H9 (cell line): ENCODE data around the gene AGK. TPM values are rescaled to one million over a fixed set of nuclear protein-coding genes. Genes with fewer than 3 reads are reported as not detected.

Source experiments
- DNase-seq: peaks from one replicate; pipeline ENCODE4 v3.0.0-alpha.2; 2017
- H2AFZ ChIP-seq: one replicate; pipeline ENCODE4 v1.6.1; 2013; ENCODE audit warnings: mild to moderate bottlenecking, low read length, control low read depth, moderate library complexity
- H2AK5ac ChIP-seq: 2 replicates; pipeline ENCODE4 v1.6.1; 2013; ENCODE audit warnings: low read length, control low read depth, mixed read lengths; ENCODE audit not compliant: insufficient read length
- H2BK120ac ChIP-seq: one replicate; pipeline ENCODE4 v1.6.1; 2013; ENCODE audit warnings: low read depth, mild to moderate bottlenecking, low read length, control low read depth, inconsistent platforms; ENCODE audit not compliant: poor library complexity, severe bottlenecking
- H2BK12ac ChIP-seq: 2 replicates; pipeline ENCODE4 v1.6.1; 2013; ENCODE audit warnings: low read length, control low read depth, mixed read lengths, low read depth; ENCODE audit not compliant: insufficient read length
- H2BK15ac ChIP-seq: 2 replicates; pipeline ENCODE4 v1.6.1; 2013; ENCODE audit warnings: low read depth, low read length, control low read depth
- H2BK20ac ChIP-seq: one replicate; pipeline ENCODE4 v1.6.1; 2013; ENCODE audit warnings: low read depth, mild to moderate bottlenecking, low read length, control low read depth, inconsistent platforms; ENCODE audit not compliant: poor library complexity, severe bottlenecking
- H2BK5ac ChIP-seq: 2 replicates; pipeline ENCODE4 v1.6.1; 2013; ENCODE audit warnings: low read length, control low read depth, mixed read lengths; ENCODE audit not compliant: insufficient read length
- H3K14ac ChIP-seq: 2 replicates; pipeline ENCODE4 v1.6.1; 2013; ENCODE audit warnings: low read length, control low read depth; ENCODE audit not compliant: insufficient read depth
- H3K18ac ChIP-seq: 2 replicates; pipeline ENCODE4 v1.6.1; 2013; ENCODE audit warnings: low read depth, mild to moderate bottlenecking, mixed read lengths, low read length, control low read depth; ENCODE audit not compliant: insufficient read length
- H3K23ac ChIP-seq: 2 replicates; pipeline ENCODE4 v1.6.1; 2013; ENCODE audit warnings: low read length, control low read depth, mixed read lengths, low read depth; ENCODE audit not compliant: insufficient read length
- H3K23me2 ChIP-seq: 2 replicates; pipeline ENCODE4 v1.6.1; 2013; ENCODE audit warnings: low read depth, mild to moderate bottlenecking, mixed read lengths, low read length, control low read depth; ENCODE audit not compliant: insufficient read length, poor library complexity, severe bottlenecking
- H3K27ac ChIP-seq: 2 replicates; pipeline ENCODE4 v1.5.1; 2013; ENCODE audit warnings: low read length, control low read depth, mixed read lengths, low read depth; ENCODE audit not compliant: insufficient read length
- H3K27me3 ChIP-seq: 2 replicates; pipeline ENCODE4 v1.6.1; 2013; ENCODE audit warnings: low read length, control low read depth, inconsistent platforms; ENCODE audit not compliant: insufficient read depth
- H3K4ac ChIP-seq: 2 replicates; pipeline ENCODE4 v1.6.1; 2013; ENCODE audit warnings: low read depth, mild to moderate bottlenecking, control low read depth, inconsistent platforms, low read length, moderate library complexity
- H3K4me1 ChIP-seq: 2 replicates; pipeline ENCODE4 v1.6.1; 2013; ENCODE audit warnings: low read length, control low read depth, inconsistent platforms; ENCODE audit not compliant: insufficient read depth
- H3K4me2 ChIP-seq: 2 replicates; pipeline ENCODE4 v1.6.1; 2013; ENCODE audit warnings: low read length, control low read depth, mixed read lengths; ENCODE audit not compliant: insufficient read length, insufficient read depth
- H3K56ac ChIP-seq: 2 replicates; pipeline ENCODE4 v1.6.1; 2013; ENCODE audit warnings: low read depth, mild to moderate bottlenecking, mixed read lengths, low read length, control low read depth; ENCODE audit not compliant: insufficient read length
- H3K79me1 ChIP-seq: 2 replicates; pipeline ENCODE4 v1.6.1; 2013; ENCODE audit warnings: low read depth, mild to moderate bottlenecking, moderate library complexity, low read length, control low read depth, inconsistent platforms; ENCODE audit not compliant: insufficient read depth, poor library complexity, severe bottlenecking
- H3K79me2 ChIP-seq: 2 replicates; pipeline ENCODE4 v1.6.1; 2013; ENCODE audit warnings: low read length, control low read depth, inconsistent platforms; ENCODE audit not compliant: insufficient read depth
- H3K9ac ChIP-seq: 2 replicates; pipeline ENCODE4 v1.6.1; 2013; ENCODE audit warnings: low read length, control low read depth, mixed read lengths; ENCODE audit not compliant: insufficient read length; ENCODE audit errors: extremely low read depth
- H3K9me3 ChIP-seq: one replicate; pipeline ENCODE4 v1.6.1; 2013; ENCODE audit warnings: low read depth, low read length, inconsistent platforms; ENCODE audit not compliant: control insufficient read depth
- H3T11ph ChIP-seq: one replicate; pipeline ENCODE4 v1.6.1; 2013; ENCODE audit warnings: mild to moderate bottlenecking, low read length, control low read depth, inconsistent platforms
- H4K20me1 ChIP-seq: one replicate; pipeline ENCODE4 v1.6.1; 2013; ENCODE audit not compliant: control insufficient read depth, insufficient read length, insufficient read depth
- H4K5ac ChIP-seq: 2 replicates; pipeline ENCODE4 v1.6.1; 2013; ENCODE audit warnings: low read depth, mild to moderate bottlenecking, mixed read lengths, low read length, control low read depth; ENCODE audit not compliant: insufficient read length
- H4K8ac ChIP-seq: replicated peaks from 2 replicates; pipeline ENCODE4 v1.6.1; 2013; ENCODE audit warnings: low read length, control low read depth, mixed read lengths, low read depth; ENCODE audit not compliant: insufficient read length
- H4K91ac ChIP-seq: 2 replicates; pipeline ENCODE4 v1.6.1; 2013; ENCODE audit warnings: low read depth, mild to moderate bottlenecking, moderate library complexity, mixed read lengths, low read length, control low read depth; ENCODE audit not compliant: insufficient read length
- H3K27ac Mint-ChIP-seq, 3 experiments: 2 replicates in 2 of 3; 3 replicates in 1 of 3; pipeline ENCODE4 v1.8.0; 2020 to 2021; ENCODE audit warnings: mixed read lengths in 3 of 3, mild to moderate bottlenecking in 1 of 3, moderate library complexity in 1 of 3
- H3K27me3 Mint-ChIP-seq: 2 replicates; pipeline ENCODE4 v1.8.0; 2021; ENCODE audit warnings: low read depth, mild to moderate bottlenecking, moderate library complexity, mixed read lengths
- H3K36me3 Mint-ChIP-seq, 3 experiments: 2 replicates in 2 of 3; 3 replicates in 1 of 3; pipeline ENCODE4 v1.8.0; 2020 to 2021; ENCODE audit warnings: low read depth in 3 of 3, mixed read lengths in 3 of 3; ENCODE audit not compliant: insufficient read depth in 1 of 3
- H3K4me1 Mint-ChIP-seq, 2 experiments: 2 replicates each; pipeline ENCODE4 v1.8.0; 2020; ENCODE audit warnings: mixed read lengths in 2 of 2
- H3K4me3 Mint-ChIP-seq, 2 experiments: 2 replicates in 1 of 2; 3 replicates in 1 of 2; pipeline ENCODE4 v1.8.0; 2020 to 2021; ENCODE audit warnings: mild to moderate bottlenecking in 2 of 2, mixed read lengths in 2 of 2, moderate library complexity in 1 of 2
- H3K9me3 Mint-ChIP-seq, 2 experiments: 2 replicates in 1 of 2; 3 replicates in 1 of 2; pipeline ENCODE4 v1.8.0; 2020; ENCODE audit warnings: mild to moderate bottlenecking in 2 of 2, mixed read lengths in 2 of 2, moderate library complexity in 1 of 2
- CTCF ChIP-seq: fragments of 200-600 bp; sonication (generic); conservative IDR thresholded peaks from 3 replicates; pipeline ENCODE4 v1.8.0; 2021; ENCODE audit warnings: antibody characterized with exemption, mild to moderate bottlenecking
- WGBS: extraction: QIAGEN DNeasy Blood & Tissue Kit; methylation state at CpG from one replicate; pipeline ENCODE4 v1.1.7; 2013; ENCODE audit warnings: missing lambda C conversion rate, low lambda C conversion rate, mixed read lengths; ENCODE audit not compliant: insufficient read length; ENCODE audit errors: extremely low coverage; 5-methylcytosine and 5-hydroxymethylcytosine counted together
- total RNA-seq: library from RNA; stranded (reverse); gene quantifications from 2 replicates; pipeline ENCODE4 v1.2.1, GENCODE V29; 2021

The AGK gene
- total RNA-seq, 1 experiment from 2014 or later: 35.1 TPM

DNA sequence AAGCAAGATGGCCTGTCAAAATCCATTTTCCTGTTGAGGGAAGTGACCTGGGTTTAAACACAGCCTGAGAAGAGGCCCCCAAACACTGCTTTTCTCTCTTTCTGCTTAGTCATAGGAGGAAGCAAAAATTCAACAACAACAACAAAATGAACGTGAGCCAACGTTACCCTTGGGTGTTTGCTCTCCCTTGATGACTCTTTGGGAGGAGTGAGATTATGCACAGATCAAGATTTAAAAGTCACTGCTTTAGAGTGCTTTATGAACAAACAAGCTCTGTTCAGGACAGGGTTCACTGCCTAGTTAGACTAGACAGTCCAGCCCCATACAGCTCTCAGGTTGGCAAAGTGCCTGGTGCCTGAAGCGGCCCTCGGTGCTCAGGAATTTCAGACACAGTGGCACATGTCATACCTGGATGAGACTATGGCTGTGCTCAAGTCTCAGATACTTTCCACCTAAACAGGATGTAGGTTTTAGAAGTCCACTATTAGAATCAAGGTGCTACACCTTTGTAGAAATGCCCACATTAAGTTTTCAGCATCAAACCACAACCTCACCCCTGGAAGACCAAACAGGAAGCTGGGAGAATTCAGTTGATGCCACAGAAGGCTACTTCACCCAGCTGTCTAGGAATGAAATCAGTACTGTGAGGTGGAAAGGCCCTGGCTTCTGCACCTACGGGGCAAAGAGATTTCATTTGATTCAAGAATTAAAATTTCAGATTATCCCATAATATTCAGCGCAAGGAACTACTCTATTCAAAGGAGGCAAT is 112.1 kb downstream of the AGK start:
- H2BK120ac ChIP-seq: no peak overlapping the region

More for the DNA sequence above, 112.1 kb downstream of the AGK start:
- Histone ChIP-seq H3K23me2 (no peaks in the 10 kb centered on the region), H2BK5ac (no peak overlapping the region), H3K79me1 (no peaks in the 10 kb centered on the region), H3K9ac (no peak overlapping the region), H4K8ac (no peak overlapping the region), H3K56ac (no peak overlapping the region), H2AFZ (no peak overlapping the region), H3T11ph (no peak overlapping the region), H4K20me1 (no peaks in the 10 kb centered on the region), H3K4me2 (no peak overlapping the region), H4K91ac (no peak overlapping the region), H3K23ac (no peak overlapping the region), H3K14ac (no peak overlapping the region), H3K79me2 (no peaks in the 10 kb centered on the region), H4K5ac (no peak overlapping the region), H3K18ac (no peak overlapping the region), H3K4me1 (no peaks in the 10 kb centered on the region), H2BK20ac (no peak overlapping the region), H2AK5ac (no peak overlapping the region), H2BK12ac (no peak overlapping the region), H3K27ac (no peak overlapping the region), H3K9me3 (no peaks in the 10 kb centered on the region), H3K27me3 (no peaks in the 10 kb centered on the region), H2BK15ac (no peak overlapping the region), H3K4ac (no peak overlapping the region)
- no peak for TF ChIP-seq CTCF
- H3K27me3 Mint-ChIP-seq: no peaks in the 10 kb centered on the region
- H3K9me3 Mint-ChIP-seq: no peaks in the 10 kb centered on the region; a peak in 1 of 5 replicates
- peaks cover 17 to 61% (median 45%) of the 10 kb centered on the region in 3 experiments; a peak in 6 of 7 replicates for H3K36me3 Mint-ChIP-seq
- DNase-seq: no peak
- no peaks in the 10 kb centered on the region for H3K4me1 Mint-ChIP-seq
- no CpG with 5 or more reads among the region's 6 CpGs for WGBS
- H3K4me3 Mint-ChIP-seq: no peak overlapping the region
- H3K27ac Mint-ChIP-seq: peak overlapping the region in 2 of 3 experiments; percentile 36 to 72; a peak in 2 of 7 replicates
